GM19438 (cell line): ENCODE data around the gene SYT9.
"Not testable (repeated sequence)": the region's sequence is repeated elsewhere in the genome, so short reads cannot be mapped to it uniquely, and the experiment has no call there.

ENCODE experiments used
- ATAC-seq: cut with Tn5 transposase; IDR thresholded peaks from one replicate; pipeline ENCODE4 v1.9.1; 2021; ENCODE audit warnings: low read depth; ENCODE audit not compliant: unreplicated experiment

Gene SYT9

GRCh38 chr11:7495882-7496551, 244.3 kb downstream of the SYT9 start:
- peak; percentile 79 for ATAC-seq

GRCh38 chr11:7498193-7498592, 246.5 kb downstream of the SYT9 start:
- no peak for ATAC-seq

- no peak for ATAC-seq
Measured at GRCh38 chr11:7499081-7499480, 247.4 kb downstream of the SYT9 start.

GRCh38 chr11:7500251-7500650, 248.5 kb downstream of the SYT9 start:
- no peak for ATAC-seq

- ATAC-seq, result no peak
Measured at GRCh38 chr11:7501251-7501650, 249.5 kb downstream of the SYT9 start.

- no peak for ATAC-seq
Measured at GRCh38 chr11:7501894-7502293, 250.2 kb downstream of the SYT9 start.

- no peak for ATAC-seq
Measured at GRCh38 chr11:7506243-7506642, 254.5 kb downstream of the SYT9 start.

- no peak for ATAC-seq
Measured at GRCh38 chr11:7508087-7508486, 256.4 kb downstream of the SYT9 start.

GRCh38 chr11:7509966-7510365, 258.3 kb downstream of the SYT9 start:
- ATAC-seq, result no peak

- ATAC-seq, result no peak
Measured at GRCh38 chr11:7511401-7511800, 259.7 kb downstream of the SYT9 start.

GRCh38 chr11:7512525-7513233, 261.0 kb downstream of the SYT9 start:
- peak; percentile 66 for ATAC-seq

GRCh38 chr11:7513234-7514098, 261.8 kb downstream of the SYT9 start, which contains the start of gene PPFIBP2:
PPFIBP2 (plus strand) TSS chr11:7513999; CDS start chr11:7549476, 35,477 bp downstream.
- ATAC-seq, result peak; percentile 59

GRCh38 chr11:7514099-7514591, 262.4 kb downstream of the SYT9 start:
- ATAC-seq, result no peak

- ATAC-seq, result no peak
Measured at GRCh38 chr11:7515447-7515886, 263.8 kb downstream of the SYT9 start.

GRCh38 chr11:7516475-7516874, 264.8 kb downstream of the SYT9 start:
- ATAC-seq, result no peak

GRCh38 chr11:7517743-7518142, 266.0 kb downstream of the SYT9 start:
- ATAC-seq, result not testable (repeated sequence)
